GM12875 (cell line): ENCODE data around the gene FANCC.

Source experiments
- H3K4me3 ChIP-seq: one replicate; pipeline ENCODE4 v1.5.1; 2011; ENCODE audit warnings: low read depth, low read length, control low read depth
- TF ChIP-seq, protein P1 (sequence below): IDR thresholded peaks from 2 replicates; pipeline ENCODE4 v1.5.1; 2011; ENCODE audit warnings: low read depth, mild to moderate bottlenecking, control low read depth, inconsistent platforms, low read length, moderate library complexity, borderline replicate concordance; ENCODE audit not compliant: insufficient read depth

FANCC gene

DNA sequence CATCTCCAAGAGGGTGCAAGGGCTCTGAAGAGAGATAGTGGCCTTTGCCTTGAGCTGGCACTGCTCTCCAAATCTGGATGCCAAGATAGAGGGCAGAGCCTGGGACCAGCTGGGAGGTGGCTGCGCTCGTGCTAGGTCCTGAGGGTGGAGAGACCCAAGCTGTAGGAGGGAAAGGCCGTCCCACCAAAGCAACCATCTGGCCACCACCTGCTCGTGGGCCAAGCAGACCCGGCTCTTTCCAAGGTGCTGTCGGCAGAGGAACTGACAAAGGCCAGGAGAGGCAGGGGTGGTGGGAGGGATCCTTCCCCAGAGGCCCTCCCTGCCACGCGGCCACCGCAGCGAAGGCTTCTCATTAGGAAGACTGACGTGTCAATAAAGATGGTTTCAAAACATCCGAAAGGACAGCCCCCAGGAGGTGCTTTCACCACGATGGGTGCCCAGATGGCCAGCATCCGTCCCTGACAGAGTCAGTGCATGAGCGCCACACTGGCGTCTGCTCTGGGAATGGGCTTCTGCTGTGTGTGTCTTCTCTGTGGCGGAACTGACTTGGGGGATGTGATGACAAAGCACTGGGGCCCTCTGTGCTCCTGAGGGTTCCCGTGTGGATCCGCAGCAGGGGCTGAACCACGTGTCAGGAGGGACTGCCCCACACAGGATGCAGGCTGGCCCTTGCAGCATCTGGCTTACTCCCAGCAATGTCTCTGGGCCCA lies 213.5 kb downstream of the FANCC start:
- no peak overlapping the region for H3K4me3 ChIP-seq
- TF ChIP-seq, protein P1, sequence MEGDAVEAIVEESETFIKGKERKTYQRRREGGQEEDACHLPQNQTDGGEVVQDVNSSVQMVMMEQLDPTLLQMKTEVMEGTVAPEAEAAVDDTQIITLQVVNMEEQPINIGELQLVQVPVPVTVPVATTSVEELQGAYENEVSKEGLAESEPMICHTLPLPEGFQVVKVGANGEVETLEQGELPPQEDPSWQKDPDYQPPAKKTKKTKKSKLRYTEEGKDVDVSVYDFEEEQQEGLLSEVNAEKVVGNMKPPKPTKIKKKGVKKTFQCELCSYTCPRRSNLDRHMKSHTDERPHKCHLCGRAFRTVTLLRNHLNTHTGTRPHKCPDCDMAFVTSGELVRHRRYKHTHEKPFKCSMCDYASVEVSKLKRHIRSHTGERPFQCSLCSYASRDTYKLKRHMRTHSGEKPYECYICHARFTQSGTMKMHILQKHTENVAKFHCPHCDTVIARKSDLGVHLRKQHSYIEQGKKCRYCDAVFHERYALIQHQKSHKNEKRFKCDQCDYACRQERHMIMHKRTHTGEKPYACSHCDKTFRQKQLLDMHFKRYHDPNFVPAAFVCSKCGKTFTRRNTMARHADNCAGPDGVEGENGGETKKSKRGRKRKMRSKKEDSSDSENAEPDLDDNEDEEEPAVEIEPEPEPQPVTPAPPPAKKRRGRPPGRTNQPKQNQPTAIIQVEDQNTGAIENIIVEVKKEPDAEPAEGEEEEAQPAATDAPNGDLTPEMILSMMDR, result no peak

DNA sequence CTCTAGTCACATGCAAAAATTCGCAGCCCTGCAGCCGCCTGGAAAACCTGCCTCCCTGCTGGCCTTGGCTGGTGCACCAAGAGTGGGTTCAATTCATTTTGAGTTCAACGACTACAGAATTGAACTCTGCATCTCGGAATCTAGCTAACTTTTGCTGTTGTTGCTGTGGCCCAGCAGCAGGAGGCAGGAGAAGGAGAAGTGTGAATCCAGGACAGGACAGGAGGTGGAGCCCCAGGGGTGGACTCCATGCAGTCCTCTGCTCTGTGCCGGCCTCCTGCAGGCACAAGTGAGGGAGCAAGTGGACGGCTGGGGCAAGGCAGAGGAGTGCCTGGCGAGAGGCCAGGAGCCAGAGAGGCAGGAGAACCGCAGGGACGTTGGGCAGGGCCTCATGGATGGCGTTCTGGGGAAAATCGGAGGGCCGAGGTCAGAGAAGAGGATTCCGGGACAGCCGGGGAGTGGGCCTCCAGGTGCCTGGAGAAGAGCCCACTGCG lies 214.2 kb downstream of the FANCC start:
- H3K4me3 ChIP-seq, result no peak overlapping the region
- TF ChIP-seq, protein P1, result no peak

DNA sequence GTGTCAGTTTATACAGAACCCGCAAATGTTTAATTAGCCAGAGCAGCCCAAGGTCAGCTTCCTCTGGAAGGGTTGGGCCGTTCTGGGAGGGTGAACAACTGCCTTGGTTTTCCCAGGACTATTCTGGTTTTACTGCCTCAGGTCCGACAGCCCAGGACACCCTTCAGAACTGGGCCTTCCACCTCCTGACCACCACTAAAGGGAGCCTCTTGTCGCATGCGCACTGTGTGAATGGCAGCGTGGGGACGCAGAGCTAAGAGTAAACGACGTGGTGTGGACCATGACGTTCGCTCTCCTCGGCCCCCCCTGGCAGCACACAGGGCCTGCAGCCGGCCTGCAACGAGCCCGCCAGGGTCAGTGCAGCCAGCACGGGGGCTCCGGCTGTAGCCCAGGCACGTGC lies 214.9 kb downstream of the FANCC start:
- TF ChIP-seq, protein P1, result no peak
- no peak overlapping the region for H3K4me3 ChIP-seq

DNA sequence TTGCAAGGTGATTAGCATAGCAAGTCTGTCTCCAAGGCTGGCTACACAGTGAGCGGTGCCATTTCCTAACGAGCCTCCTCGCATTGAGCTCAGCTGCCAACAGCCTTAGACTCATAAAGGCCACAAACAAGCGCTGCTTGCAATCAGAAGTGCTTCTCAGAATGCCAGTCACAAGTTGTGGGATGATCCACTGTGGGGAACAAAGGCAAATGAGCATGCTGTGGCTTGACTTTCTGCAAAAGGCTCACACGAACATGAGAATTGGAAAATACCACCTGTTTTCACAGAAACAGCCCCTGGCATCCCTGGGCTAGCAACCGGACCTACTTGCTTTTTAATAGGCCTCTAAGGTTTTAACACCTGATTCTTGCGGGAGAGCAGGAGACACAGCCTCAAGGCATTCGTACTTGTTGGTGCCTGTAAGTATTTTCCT lies 215.5 kb downstream of the FANCC start:
- TF ChIP-seq, protein P1, result no peak

DNA sequence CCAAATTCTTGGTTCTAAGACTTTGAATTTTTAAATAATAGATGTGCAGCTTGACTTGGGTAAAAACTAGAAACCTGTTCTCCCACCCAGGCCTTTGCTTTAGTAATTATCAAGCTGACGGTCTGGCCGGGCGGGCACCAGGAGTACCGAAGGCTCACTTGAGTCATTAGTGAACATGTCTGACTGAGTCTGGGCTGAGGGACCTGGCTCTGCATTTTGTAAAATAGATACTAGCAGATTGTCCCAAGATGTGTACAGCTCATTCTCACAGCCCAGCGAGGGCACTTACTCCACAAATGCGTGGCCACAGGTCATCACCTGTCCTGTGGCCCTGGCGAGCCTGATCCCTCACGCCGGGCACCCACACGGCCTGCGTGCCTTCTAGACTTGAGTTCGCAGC lies 216.2 kb downstream of the FANCC start:
- TF ChIP-seq, protein P1, result no peak

More for the DNA sequence above, 215.5 kb downstream of the FANCC start:
- no peak overlapping the region for H3K4me3 ChIP-seq

DNA sequence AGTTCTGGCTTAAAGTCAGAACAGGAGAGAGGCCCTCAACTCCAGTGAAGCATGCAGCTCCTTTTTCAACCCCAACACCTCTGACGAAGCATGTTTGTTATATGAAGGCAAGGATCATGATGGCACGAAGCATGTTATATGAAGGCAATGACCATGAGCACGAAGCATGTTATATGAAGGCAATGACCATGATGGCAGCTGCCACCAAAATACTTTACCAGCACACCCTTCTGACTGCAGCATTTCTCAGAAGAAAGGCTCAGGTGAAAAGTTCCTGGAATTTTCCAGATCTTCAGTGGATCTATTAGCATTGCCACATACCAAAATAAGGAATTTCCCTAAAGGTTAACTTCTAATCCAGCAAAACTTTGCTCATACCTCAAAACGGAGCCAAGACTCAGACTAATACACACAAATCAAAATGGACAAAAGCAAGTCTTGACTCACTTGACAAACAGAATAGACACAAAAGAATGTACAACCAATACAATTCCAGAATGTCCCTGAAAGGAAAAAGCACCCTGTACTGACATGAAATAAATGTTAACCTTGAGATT lies 217.4 kb downstream of the FANCC start:
- TF ChIP-seq, protein P1, result no peak
- H3K4me3 ChIP-seq, result no peak overlapping the region

More for the DNA sequence above, 216.2 kb downstream of the FANCC start:
- no peak overlapping the region for H3K4me3 ChIP-seq
